GM18907 (cell line): ENCODE measurements around the gene ARHGEF28.
A peak's percentile ranks its signal among the peaks of the same experiment; 100 is the strongest.

Source experiments
- ATAC-seq: cut with Tn5 transposase; IDR thresholded peaks from one replicate; pipeline ENCODE4 v1.9.1; 2021; ENCODE audit warnings: mild to moderate bottlenecking, moderate library complexity; ENCODE audit not compliant: unreplicated experiment

The ARHGEF28 gene

GRCh38 chr5:73625944-73626811 lies at the start of gene ARHGEF28:
TSS of gene ARHGEF28 (plus strand) at chr5:73626196. CDS start at chr5:73684852, 58,656 bp downstream.
- peak; percentile 63 for ATAC-seq

GRCh38 chr5:73582285-73583145 lies 43.5 kb upstream of the ARHGEF28 start:
- ATAC-seq: no peak

DNA sequence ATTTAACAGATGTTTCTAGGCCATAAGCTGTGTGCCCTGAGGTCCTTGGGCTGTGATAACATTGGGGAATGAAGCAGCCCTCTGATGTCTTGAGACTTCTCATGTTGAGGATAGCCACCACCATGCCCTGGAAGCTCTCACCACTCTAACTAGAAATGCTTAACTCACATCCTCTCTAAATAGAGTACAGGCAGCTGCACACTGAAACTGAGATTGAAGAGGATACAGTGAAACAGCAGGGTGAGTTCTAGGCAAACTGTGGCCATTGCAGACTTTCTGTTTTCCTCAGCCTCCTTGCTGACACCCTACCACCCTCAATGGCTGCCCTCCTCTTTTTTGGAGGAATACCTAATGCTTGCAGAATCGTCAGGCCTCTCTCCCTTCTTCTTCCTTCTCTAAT lies 38.1 kb upstream of the ARHGEF28 start:
- ATAC-seq: peak; percentile 74

GRCh38 chr5:73591102-73591695 lies 34.8 kb upstream of the ARHGEF28 start:
- peak; percentile 77 for ATAC-seq

GRCh38 chr5:73591698-73592501 lies 34.1 kb upstream of the ARHGEF28 start:
- no peak for ATAC-seq

GRCh38 chr5:73592551-73592950 lies 33.4 kb upstream of the ARHGEF28 start:
- ATAC-seq: no peak

- no peak for ATAC-seq
Measured at GRCh38 chr5:73596705-73597328, 29.2 kb upstream of the ARHGEF28 start.

GRCh38 chr5:73599380-73599779 lies 26.6 kb upstream of the ARHGEF28 start:
- ATAC-seq: no peak

GRCh38 chr5:73603998-73604397 lies 22.0 kb upstream of the ARHGEF28 start:
- ATAC-seq: no peak

DNA sequence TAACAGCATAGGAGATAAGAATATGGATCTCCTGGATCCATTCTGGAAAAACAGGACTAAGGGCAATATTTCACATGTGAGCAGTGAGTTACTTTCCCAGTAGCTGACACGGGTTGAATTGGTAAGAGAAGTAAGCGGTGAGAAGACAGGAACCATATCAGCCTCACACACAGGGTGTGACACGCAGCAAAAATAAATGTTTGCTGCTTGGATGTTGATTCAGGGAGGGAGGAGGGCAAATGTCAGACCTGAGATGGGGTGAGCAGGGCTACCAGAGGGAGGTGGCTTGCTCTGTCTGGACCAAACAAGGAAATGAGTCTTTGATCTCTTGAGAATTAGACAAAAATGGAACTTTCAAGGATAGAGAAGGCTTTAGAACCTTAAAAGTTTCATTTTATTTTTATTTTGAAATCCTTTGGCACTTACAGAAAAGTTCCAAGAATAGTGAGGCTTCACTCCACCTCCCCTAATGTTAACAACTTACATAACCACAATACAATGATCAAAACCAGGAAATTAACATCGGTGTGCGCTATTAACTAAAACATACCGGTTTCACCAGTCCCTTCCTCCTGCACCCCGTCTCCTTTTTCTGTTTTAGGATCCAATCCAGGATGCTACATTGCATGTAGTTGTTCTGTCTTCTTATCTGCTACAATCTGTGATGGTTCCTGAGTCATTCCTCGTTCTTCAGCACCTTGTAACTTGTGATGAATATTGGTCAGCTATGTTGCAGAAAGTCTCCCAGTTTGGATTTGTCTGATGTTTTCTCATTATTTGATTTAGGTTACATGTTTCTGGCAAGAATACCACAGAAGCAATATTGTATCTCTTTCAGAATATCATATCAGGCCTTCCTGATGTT lies 20.5 kb upstream of the ARHGEF28 start:
- no peak for ATAC-seq

GRCh38 chr5:73606206-73606753 lies 19.7 kb upstream of the ARHGEF28 start:
- ATAC-seq: no peak

DNA sequence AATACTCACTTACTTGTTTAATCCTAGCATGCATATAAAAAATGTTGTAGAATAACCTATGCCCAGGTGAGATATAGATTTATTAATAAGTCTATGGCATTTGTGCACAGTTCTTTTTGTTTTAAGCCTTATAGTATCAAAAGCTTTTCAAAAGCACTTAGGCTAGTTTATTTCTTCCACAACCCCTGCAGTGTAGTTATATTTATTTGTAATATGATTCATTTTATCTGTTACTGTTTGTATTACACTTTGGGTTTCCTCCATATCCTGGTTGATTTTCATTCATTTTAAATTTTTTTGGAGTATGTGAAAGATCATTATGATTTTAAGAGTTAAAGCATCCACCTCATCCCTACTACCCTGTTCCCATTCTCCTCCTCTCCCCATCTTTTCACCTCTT lies 18.8 kb upstream of the ARHGEF28 start:
- no peak for ATAC-seq

- ATAC-seq: no peak
Measured at GRCh38 chr5:73612799-73613198, 13.2 kb upstream of the ARHGEF28 start.

GRCh38 chr5:73615085-73615484 lies 10.9 kb upstream of the ARHGEF28 start:
- no peak for ATAC-seq

- no peak for ATAC-seq
Measured at GRCh38 chr5:73615947-73616346, 10.0 kb upstream of the ARHGEF28 start.

- no peak for ATAC-seq
Measured at GRCh38 chr5:73617510-73618279, 8.3 kb upstream of the ARHGEF28 start.

GRCh38 chr5:73619606-73620333 lies 6.2 kb upstream of the ARHGEF28 start:
- ATAC-seq: no peak

GRCh38 chr5:73620334-73620687 lies 5.7 kb upstream of the ARHGEF28 start:
- no peak for ATAC-seq
